GM12892 (cell line): Measurements from ENCODE around the gene GLE1.
"Not testable (repeated sequence)": the region's sequence is repeated elsewhere in the genome, so short reads cannot be mapped to it uniquely, and the experiment has no call there.

Experiments
- POLR2A ChIP-seq: IDR thresholded peaks from 2 replicates; pipeline ENCODE4 v1.6.1; 2011; ENCODE audit warnings: low read depth, low read length, control low read depth
- POLR2AphosphoS5 ChIP-seq: IDR thresholded peaks from 2 replicates; pipeline ENCODE4 v1.6.1; 2011; ENCODE audit warnings: low read depth, low read length, control low read depth

DNA sequence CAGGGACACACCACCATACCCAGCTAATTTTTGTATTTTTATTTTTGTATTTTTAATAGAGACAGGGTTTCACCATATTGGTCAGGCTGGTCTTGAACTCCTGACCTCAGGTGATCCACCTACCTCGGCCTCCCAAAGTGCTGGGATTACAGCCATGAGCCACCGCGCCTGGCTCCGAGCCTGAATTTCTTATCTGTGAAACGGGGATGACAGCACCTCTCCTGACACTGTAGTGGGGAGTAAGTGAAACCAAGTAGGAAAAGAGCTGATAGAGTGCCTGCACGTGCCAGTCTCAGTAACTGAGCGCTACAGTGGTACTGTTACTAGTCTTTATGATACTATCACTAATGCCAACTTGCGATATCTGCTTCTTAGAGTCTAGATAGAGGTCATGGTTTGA, 80.6 kb downstream of the GLE1 start:
- TF ChIP-seq POLR2A, POLR2AphosphoS5: not testable (repeated sequence)
